ENCODE data around the gene SRSF12.
A peak's percentile ranks its signal among the peaks of the same experiment; 100 is the strongest.

Gene SRSF12

DNA sequence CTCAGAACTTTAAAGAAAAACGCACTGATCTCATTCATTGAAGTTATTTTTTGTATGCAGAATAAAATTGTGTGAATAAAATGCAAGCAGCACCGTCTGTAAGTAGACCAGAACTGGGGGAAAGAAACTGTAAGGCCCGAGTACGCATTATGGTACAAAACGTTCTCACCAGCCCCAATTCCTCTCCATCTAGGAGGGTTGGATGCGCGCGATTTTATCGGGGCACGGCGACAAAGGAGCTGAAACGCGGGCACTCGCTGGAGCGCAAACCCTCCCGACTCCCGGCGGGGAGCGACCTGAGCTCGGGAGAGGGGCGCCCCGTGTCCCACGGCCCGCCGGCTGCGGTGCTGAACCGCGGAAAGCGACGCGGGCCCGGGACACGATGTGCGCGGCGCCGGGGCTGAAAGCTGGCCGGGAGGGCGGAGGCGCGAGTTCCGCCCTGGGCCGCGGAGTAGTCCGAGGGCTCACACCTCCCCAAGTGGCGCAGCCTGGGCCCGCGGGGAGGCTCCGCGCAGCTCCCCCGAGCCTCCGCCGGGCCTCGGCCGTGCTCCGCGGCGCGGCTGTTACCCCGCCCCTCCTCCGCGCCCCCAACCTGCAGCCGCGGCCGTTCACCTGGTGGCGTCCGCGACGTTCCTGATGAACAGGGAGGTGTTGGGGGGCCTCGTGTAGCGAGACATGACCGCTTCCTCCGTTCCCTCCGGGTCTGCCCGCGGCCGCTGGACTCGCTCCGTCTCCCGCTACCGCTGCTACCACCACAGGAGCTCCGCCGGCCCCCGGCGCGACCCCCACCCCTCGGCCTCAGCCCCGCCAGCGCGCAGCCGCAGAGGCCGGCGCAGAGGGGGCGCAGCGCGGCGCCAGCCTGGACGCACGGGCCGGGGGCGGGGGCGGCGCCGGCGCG lies at the start of gene SRSF12:
SRSF12 (minus strand) TSS at position 861 of the 898 bp plus-strand sequence; CDS start at position 677, 184 bp downstream.
- DNase-seq (ENCODE audit: low read depth in 2 of 2) = peak in 1 of 2 donors; percentile 41

- no peak for DNase-seq (ENCODE audit: low read depth in 2 of 2)
Measured at GRCh38 chr6:89162047-89162371, 44.1 kb upstream of the SRSF12 start.

DNA sequence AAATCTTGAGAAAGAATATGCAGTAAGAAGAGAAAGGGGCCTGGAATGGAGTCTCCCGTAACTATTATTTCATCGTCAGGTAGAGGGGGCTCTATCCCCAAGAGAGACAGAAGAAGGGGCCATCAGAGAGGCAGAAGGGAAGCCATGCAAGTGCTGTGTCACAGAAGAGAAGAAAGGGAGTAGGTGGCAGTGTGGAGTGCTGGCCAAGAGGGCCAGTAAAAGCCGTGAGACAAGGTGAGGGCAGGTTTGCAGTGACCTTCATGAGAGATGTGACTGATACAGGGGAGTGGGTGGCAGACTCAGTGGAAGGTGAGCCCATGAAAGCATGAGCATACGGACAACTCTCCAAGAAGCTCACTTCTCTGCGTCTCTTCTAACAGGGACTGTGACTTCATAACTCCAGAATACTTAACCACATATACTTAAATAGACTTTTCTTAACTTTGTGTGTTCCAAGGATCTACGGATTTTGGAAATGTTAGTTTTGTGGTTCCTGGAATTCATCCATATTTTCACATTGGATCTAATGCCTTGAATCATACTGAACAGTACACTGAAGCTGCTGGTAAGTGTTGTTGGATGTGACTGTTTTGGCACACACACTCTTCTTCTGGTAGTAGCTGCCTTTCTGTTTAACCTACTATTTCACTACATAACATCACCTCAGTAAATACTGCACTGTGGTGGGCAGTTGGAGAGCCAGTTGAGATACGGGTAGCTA lies 43.6 kb upstream of the SRSF12 start:
- DNase-seq (ENCODE audit: low read depth in 2 of 2) = no peak

GRCh38 chr6:89160331-89161092 lies 42.6 kb upstream of the SRSF12 start:
- no peak for DNase-seq (ENCODE audit: low read depth in 2 of 2)

- DNase-seq (ENCODE audit: low read depth in 2 of 2) = no peak
Measured at GRCh38 chr6:89154131-89154530, 36.3 kb upstream of the SRSF12 start.

DNA sequence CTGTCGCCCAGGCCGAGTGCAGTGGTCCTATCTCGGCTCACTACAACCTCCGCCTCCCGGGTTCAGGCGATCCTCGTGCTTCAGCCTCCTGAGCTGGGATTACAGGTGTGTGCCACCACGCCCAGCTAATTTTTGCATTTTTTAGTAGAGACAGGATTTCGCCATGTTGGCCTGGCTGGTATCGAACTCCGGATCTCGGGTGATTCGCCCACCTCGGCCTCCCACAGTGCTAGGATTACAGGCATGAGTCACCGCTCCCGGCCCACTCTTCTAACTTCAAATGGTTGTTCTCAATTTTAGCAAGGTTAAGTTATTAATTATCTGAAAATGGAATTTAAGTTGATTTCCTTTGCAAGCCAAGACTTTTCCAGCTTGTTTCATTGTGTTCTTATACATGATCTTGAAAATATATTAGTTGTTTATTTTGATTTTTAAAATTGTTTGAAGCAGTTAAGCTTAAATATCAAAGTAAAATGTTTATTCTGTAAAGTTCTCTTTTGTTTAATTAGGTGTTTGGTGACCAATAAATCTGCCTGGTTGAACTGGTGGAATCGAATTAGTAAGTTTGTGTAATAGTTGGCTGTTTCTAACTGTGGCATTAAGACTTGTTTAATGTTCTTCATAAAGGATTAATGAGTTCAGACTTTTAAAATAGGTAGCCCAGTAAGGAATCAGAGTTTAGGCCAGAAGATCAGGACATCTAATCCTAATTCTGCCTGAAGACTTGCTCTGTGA lies 30.3 kb upstream of the SRSF12 start:
- DNase-seq (ENCODE audit: low read depth in 2 of 2) = peak; percentile 18 to 21

GRCh38 chr6:89146718-89147700 lies 29.1 kb upstream of the SRSF12 start:
- DNase-seq (ENCODE audit: low read depth in 2 of 2) = no peak

DNA sequence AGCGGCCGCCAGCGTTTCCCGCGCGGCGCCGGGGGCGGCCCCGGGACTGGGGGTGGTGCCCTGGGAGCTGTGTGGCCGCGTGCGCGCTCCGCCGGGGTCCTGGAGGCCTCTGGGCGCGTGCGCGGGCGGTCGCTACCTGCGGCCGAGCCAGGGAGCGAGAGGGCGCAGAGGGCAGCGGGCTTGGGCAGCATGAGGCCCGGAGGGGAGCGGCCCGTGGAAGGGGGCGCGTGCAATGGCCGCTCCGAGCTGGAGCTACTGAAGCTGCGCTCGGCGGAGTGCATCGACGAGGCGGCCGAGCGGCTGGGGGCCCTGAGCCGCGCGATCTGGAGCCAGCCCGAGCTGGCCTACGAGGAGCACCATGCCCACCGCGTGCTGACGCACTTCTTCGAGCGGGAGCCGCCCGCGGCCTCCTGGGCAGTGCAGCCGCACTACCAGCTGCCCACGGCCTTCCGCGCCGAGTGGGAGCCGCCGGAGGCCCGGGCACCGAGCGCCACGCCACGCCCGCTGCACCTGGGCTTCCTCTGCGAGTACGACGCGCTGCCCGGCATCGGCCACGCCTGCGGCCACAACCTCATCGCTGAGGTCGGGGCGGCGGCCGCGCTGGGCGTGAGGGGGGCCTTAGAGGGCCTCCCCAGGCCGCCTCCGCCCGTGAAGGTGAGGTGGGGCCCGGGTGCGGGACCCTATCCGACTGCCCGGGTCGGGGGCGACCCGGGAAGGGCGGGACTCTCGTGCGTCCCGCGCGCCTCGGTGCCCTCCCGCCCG lies 28.3 kb upstream of the SRSF12 start, which contains the start of gene PM20D2:
PM20D2 (plus strand) TSS at position 100 of the 762 bp plus-strand sequence; CDS start at position 190, 90 bp downstream.
- peak; percentile 26 to 68 for DNase-seq (ENCODE audit: low read depth in 2 of 2)

GRCh38 chr6:89145091-89145955 lies 27.5 kb upstream of the SRSF12 start:
- DNase-seq (ENCODE audit: low read depth in 2 of 2) = peak in 1 of 2 donors; percentile 8

- no peak for DNase-seq (ENCODE audit: low read depth in 2 of 2)
Measured at GRCh38 chr6:89144354-89144906, 26.6 kb upstream of the SRSF12 start.

GRCh38 chr6:89140347-89141156 lies 22.7 kb upstream of the SRSF12 start:
- DNase-seq (ENCODE audit: low read depth in 2 of 2) = no peak

DNA sequence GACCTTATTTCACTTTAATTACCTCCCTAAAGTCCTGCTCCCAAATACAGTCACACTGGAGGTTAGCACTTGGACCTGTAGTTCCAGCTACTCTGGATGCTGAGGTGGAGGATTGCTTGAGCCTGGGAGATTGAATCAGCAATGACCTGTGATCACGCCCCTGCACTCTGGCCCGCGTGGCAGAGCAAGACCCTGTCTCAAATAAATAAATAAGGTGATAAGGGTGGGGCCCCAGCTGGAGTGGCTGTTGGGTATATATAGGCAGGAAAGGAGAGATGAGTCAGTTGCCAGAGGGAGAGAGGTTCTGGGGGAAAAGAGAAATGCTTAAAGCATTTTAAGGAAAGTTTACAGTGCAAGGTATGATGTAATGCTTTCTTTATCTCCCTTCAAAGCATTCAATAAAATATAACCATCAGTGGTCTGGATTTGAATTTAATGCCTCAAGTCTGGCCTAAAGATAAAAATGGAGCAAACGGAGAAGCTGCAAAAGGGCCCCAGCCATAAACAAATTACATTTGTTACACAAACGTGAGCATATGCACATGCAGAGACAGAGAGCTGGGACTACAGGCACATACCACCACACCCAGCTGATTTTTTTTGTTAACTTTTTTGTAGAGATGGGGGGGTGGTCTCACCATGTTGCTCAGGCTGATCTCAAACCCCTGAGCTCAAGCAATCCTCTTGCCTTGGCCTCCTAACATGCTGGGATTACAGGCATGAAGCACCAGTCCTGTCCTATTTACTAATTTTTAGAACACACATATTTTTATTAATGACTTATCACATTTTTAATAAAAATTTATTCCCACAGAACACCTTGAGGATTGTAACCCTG lies 21.9 kb upstream of the SRSF12 start:
- DNase-seq (ENCODE audit: low read depth in 2 of 2) = no peak

DNA sequence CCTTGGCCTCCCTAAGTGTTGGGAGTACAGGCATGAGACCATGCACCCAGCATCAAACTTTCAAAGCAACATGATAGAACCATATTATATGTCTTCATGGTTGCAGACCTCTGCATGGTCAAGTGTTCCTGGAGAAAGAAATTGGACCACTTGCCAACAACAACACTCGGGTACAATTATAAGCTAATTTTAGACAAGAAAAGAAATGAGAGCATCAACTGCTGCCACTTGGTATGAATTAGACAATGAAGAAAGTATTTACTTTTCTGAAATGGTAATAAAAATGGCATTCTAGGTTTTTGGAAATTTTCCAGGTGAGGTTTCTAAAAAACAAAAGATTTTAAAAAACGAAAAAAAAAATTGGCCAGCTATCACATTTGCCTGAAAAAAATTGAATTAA lies 20.3 kb upstream of the SRSF12 start:
- DNase-seq (ENCODE audit: low read depth in 2 of 2) = no peak

DNA sequence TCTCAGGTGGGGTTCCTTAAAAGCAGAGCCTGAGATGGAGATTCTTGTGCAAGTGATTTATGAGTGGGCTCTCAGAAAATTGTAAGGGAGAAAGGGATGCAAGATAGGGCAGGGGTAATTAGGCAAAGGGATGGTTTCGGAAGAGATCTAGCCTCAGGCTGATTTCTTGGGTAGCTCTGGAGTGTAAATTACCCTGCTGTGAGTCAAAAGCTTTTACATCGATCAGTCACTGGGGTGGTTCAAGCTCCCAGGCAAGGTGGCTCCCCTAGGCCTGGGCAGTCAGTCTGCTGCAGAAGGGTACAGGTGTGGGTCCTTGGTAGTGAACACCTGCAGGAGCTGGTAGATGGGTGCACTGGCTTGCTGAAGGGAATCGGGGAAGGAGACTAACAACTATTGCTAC lies 16.9 kb upstream of the SRSF12 start:
- DNase-seq (ENCODE audit: low read depth in 2 of 2) = no peak

GRCh38 chr6:89133981-89134380 lies 16.1 kb upstream of the SRSF12 start:
- DNase-seq (ENCODE audit: low read depth in 2 of 2) = no peak

GRCh38 chr6:89132057-89132456 lies 14.2 kb upstream of the SRSF12 start:
- DNase-seq (ENCODE audit: low read depth in 2 of 2) = no peak
